Tibial artery (tissue), 4 donors: ENCODE results near the gene ERLEC1.
"Not testable (repeated sequence)": the region's sequence is repeated elsewhere in the genome, so short reads cannot be mapped to it uniquely, and the experiment has no call there.

Source experiments
- DNase-seq, 2 donors: peaks; one replicate each; pipeline ENCODE4 v3.0.0-alpha.2; 2019
- H3K27ac ChIP-seq, 2 donors: fragments of 200-600 bp; sonication (generic) in 1 of 2; 1 replicate in 1 of 2; 2 replicates in 1 of 2; pipeline ENCODE4 v1.5.1; 2018 to 2019; ENCODE audit warnings: mild to moderate bottlenecking in 1 of 2
- H3K27me3 ChIP-seq, 2 donors: fragments of 200-600 bp; sonication (generic) in 1 of 2; one replicate each; pipeline versions ENCODE4 v1.5.1 to v1.6.0; 2016 to 2019
- H3K36me3 ChIP-seq, 3 donors: fragments of 200-600 bp; sonication (generic) in 2 of 3; one replicate each; pipeline ENCODE4 v1.5.1; 2016 to 2019; ENCODE audit warnings: mild to moderate bottlenecking in 2 of 3
- H3K4me1 ChIP-seq, 4 donors: fragments of 200-600 bp; sonication (generic) in 2 of 4; 1 replicate in 3 of 4; 2 replicates in 1 of 4; pipeline ENCODE4 v1.5.1; 2016 to 2019
- H3K4me3 ChIP-seq, 2 donors: fragments of 200-600 bp; sonication (generic) in 1 of 2; 1 replicate in 1 of 2; 2 replicates in 1 of 2; pipeline ENCODE4 v1.5.1; 2018 to 2019; ENCODE audit warnings: mild to moderate bottlenecking in 2 of 2
- H3K9me3 ChIP-seq, 3 donors: fragments of 200-600 bp; sonication (generic) in 1 of 3; one replicate each; pipeline ENCODE4 v1.5.1; 2016 to 2019
- intact Hi-C: fragments of 100-400 bp; cut with DNase I; formaldehyde crosslinking; loops from one replicate; pipeline ENCODE4 v1.15.0; 2023; ENCODE audit warnings: low total_unique reads
- TF ChIP-seq, protein P1 (sequence below), 2 experiments: fragments of 200-600 bp in 1 of 2; fragments of 450-650 bp in 1 of 2; IDR thresholded peaks; one replicate each; pipeline ENCODE4 v1.5.1; 2017 to 2019; ENCODE audit warnings: antibody characterized with exemption in 2 of 2, mild to moderate bottlenecking in 1 of 2, moderate library complexity in 1 of 2

The ERLEC1 gene

DNA sequence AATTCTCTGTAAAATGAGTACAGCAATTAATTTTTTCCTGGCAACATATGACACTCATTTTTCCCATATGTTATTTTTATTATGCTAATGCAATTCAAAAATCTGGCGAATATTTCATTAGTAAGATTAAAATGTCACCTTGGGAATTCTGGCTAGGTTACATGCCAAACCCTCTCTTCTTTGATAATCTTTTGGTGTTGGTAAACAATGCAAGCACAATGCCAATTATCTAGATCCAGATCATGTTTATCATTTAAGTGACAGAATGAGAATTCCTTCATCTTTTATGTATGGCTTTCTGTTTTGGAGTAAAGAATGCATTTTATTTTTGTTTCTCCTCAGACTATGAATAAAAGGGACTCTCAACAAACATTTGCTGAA is 39.2 kb downstream of the ERLEC1 start:
- Histone ChIP-seq H3K27ac (no peak overlapping the region), H3K27me3 (no peaks in the 10 kb centered on the region), H3K9me3 (no peaks in the 10 kb centered on the region), H3K36me3 (peaks cover 0 to 10% (median 2%) of the 10 kb centered on the region in 3 donors), H3K4me3 (no peak overlapping the region), H3K4me1 (no peaks in the 10 kb centered on the region)
- intact Hi-C loops: no loop called here
- DNase-seq: no peak
- TF ChIP-seq, protein P1, sequence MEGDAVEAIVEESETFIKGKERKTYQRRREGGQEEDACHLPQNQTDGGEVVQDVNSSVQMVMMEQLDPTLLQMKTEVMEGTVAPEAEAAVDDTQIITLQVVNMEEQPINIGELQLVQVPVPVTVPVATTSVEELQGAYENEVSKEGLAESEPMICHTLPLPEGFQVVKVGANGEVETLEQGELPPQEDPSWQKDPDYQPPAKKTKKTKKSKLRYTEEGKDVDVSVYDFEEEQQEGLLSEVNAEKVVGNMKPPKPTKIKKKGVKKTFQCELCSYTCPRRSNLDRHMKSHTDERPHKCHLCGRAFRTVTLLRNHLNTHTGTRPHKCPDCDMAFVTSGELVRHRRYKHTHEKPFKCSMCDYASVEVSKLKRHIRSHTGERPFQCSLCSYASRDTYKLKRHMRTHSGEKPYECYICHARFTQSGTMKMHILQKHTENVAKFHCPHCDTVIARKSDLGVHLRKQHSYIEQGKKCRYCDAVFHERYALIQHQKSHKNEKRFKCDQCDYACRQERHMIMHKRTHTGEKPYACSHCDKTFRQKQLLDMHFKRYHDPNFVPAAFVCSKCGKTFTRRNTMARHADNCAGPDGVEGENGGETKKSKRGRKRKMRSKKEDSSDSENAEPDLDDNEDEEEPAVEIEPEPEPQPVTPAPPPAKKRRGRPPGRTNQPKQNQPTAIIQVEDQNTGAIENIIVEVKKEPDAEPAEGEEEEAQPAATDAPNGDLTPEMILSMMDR (IDR thresholded peaks at IDR 0.05): no peak

DNA sequence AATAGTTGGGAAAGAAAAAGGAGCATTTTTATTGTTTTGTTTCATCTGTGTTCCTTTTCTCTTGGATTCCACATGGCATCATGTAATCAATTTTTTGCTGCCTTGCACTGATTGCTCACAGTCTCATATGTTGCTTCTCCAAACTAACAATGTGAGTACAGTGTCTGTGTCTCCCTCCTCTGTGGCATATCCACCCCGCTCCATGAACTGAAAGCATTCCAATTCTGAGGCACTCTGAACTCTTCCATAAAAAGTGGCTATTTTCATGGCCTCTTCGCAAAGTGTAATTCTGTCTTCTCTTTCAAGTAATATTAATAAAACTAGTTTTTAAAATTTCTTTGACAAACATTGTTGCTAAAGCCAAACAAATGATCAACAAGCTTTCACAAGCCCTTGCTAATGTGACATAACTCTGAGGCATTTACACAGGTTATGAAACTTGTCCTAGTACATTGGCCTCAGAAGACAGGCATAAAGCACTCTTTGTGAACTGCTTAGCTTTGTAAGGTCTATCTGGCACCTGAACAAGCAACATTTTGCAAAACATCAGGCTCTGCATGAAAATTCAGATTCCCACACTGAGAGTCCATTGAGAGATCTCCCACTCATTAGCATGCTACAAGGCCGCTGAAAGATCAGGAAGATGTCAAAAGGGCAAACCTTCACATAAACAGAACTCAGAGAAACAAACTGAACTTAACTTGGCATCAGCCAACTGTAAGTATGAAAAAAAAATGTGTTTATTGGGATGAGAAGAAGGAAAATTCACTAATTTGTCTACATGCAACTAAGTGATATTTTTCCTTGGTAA is 39.9 kb downstream of the ERLEC1 start:
- H3K4me3 ChIP-seq: no peak overlapping the region
- no peak overlapping the region for H3K27ac ChIP-seq
- H3K9me3 ChIP-seq: no peaks in the 10 kb centered on the region
- intact Hi-C loops: no loop called here
- peaks cover 0 to 16% (median 9%) of the 10 kb centered on the region in 3 donors for H3K36me3 ChIP-seq
- H3K27me3 ChIP-seq: no peaks in the 10 kb centered on the region
- DNase-seq: no peak
- no peaks in the 10 kb centered on the region for H3K4me1 ChIP-seq
- TF ChIP-seq, protein P1 (IDR thresholded peaks at IDR 0.05): no peak

DNA sequence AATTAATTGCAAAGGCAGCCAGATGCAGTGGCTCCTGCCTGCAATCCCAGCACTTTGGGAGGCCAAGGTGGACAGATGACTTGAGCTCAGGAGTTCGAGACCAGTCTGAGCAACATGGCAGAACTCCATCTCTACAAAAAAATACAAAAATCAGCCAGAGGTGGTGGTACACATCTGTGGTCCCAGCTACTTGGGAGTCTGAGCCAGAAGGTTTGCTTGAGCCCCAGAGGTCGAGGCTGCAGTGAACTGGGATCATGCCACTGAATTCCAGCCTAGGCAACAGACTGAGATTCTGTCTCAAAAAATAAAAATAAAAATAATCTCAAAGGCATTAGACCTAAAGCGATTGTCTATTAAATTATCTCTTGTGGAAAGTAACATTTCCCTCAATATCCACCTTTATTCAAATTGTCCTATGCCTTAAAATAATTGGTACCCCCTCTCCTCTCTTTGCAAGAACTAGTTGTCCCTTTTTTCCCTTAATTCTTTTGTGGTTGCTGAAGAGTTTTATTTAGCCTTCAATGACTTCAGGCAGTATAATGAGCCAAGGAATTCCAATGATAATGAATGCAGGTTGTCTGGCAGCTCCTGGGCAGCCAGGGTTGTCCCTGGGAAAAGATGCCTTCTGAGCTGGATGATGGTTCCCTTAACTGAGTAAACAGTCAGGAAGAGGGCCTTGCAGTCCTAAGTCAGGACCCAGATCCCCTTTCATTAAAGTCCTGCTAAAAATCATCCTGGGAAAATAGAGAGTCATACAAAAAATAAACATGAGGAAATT is 40.7 kb downstream of the ERLEC1 start:
- H3K9me3 ChIP-seq: no peaks in the 10 kb centered on the region
- H3K4me3 ChIP-seq: no peak overlapping the region
- TF ChIP-seq, protein P1 (IDR thresholded peaks at IDR 0.05): no peak
- H3K4me1 ChIP-seq: no peaks in the 10 kb centered on the region
- intact Hi-C loops: no loop called here
- DNase-seq: no peak
- no peak overlapping the region for H3K27ac ChIP-seq
- no peaks in the 10 kb centered on the region for H3K27me3 ChIP-seq
- peaks cover 0 to 16% (median 14%) of the 10 kb centered on the region in 3 donors for H3K36me3 ChIP-seq

DNA sequence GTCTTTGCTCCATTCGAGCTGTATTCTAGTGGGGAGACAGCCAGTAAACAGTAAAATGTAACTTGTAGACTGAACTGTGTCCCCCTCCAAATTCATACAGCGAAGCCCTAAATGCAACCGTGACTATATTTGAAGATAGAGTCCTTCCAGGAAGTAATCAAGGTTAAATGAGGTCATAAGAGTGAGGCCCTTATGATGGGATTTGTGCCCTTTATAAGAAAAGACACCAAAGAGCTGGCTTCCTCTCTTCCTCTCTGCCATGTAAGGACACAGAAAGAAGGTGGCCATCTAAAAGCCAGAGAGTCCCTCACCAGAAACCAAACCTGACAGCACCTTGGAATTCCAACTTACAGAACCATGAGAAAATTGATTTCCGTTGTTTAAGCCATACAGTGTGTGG is 41.5 kb downstream of the ERLEC1 start:
- Histone ChIP-seq H3K27me3 (no peaks in the 10 kb centered on the region), H3K4me3 (no peak overlapping the region), H3K36me3 (peaks cover 0 to 19% (median 12%) of the 10 kb centered on the region in 3 donors), H3K9me3 (no peaks in the 10 kb centered on the region), H3K27ac (no peak overlapping the region), H3K4me1 (no peaks in the 10 kb centered on the region)
- intact Hi-C loops: no loop called here
- TF ChIP-seq, protein P1 (IDR thresholded peaks at IDR 0.05): no peak
- no peak for DNase-seq

DNA sequence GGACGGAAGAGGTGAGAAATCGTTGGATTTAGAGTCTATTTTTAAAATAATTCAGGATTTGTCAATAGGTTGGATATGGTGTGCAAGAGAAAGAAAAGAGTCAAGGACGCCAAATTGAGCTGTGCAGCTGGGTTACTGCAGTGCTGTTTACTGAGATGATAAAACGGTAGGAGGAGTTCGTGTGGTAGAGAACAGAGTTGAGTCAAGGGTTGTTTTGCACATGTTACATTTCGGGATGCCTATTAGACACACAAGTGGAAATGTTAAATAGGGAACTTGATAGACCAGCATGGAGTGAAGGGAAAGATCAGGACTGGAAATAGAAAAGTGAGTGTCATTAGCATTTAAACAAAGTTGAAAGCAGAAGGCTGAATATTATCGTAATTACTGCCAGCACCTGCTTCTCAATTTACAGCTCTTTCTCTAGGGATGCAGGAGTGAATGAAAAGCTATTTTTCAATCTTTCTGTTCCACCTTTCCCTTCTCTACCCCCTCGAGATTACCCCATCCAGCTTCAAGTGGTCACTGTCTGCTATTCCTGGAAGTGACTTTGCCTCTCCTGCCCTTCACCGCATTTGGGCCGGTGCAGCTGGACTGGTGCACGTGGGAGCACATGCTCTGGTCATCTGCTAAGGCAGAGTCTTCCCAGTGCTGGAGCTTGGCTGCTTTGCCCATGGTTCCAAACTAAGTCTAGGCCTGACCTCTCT is 42.6 kb downstream of the ERLEC1 start:
- DNase-seq: no peak
- H3K27ac ChIP-seq: no peak overlapping the region

DNA sequence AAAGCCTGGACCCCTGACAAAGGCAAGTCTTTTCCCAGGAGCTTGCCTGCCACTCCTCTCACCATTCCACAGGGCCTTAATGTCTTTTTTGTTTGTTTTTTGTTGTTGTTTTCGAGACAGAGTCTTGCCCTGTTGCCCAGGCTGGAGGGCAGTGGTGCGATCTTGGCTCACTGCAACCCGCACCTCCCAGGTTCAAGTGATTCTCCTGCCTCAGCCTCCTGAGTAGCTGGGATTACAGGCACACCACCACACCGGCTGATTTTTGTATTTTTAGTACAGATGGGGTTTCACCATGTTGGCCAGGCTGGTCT is 43.1 kb downstream of the ERLEC1 start:
- DNase-seq, H3K9me3 ChIP-seq, H3K27me3 ChIP-seq, H3K27ac ChIP-seq, intact Hi-C loops, H3K4me3 ChIP-seq, H3K4me1 ChIP-seq: not testable (repeated sequence)
- H3K36me3 ChIP-seq: peaks cover 0 to 19% (median 12%) of the 10 kb centered on the region in 3 donors

More for the DNA sequence above, 42.6 kb downstream of the ERLEC1 start:
- Histone ChIP-seq H3K36me3 (peaks cover 0 to 19% (median 12%) of the 10 kb centered on the region in 3 donors), H3K9me3 (no peaks in the 10 kb centered on the region), H3K4me1 (no peaks in the 10 kb centered on the region), H3K4me3 (no peak overlapping the region), H3K27me3 (no peaks in the 10 kb centered on the region)
- intact Hi-C loops: no loop called here
- TF ChIP-seq, protein P1 (IDR thresholded peaks at IDR 0.05): no peak
